Stimulated activated CD8-positive, alpha-beta memory T cell treated with anti-CD3 and anti-CD28 coated beads, Interleukin-4, amount 100 ng/mL, for 4 hours (primary cell): ENCODE measurements around the gene MKLN1.
"Not testable (repeated sequence)": the region's sequence is repeated elsewhere in the genome, so short reads cannot be mapped to it uniquely, and the experiment has no call there.

ENCODE experiments used
- DNase-seq, 2 donors: peaks; one replicate each; pipeline ENCODE4 v3.0.0-alpha.2; 2020; ENCODE audit warnings: low read depth in 2 of 2, low spot score in 1 of 2

MKLN1 gene

GRCh38 chr7:131388126-131388525 is 60.5 kb downstream of the MKLN1 start:
- no peak for DNase-seq

- DNase-seq: no peak
Measured at GRCh38 chr7:131390275-131390674, 62.6 kb downstream of the MKLN1 start.

- DNase-seq: no peak
Measured at GRCh38 chr7:131391145-131391544, 63.5 kb downstream of the MKLN1 start.

GRCh38 chr7:131400681-131401176 is 73.1 kb downstream of the MKLN1 start:
- no peak for DNase-seq

- no peak for DNase-seq
Measured at GRCh38 chr7:131401194-131401593, 73.5 kb downstream of the MKLN1 start.

- no peak for DNase-seq
Measured at GRCh38 chr7:131403322-131403721, 75.6 kb downstream of the MKLN1 start.

GRCh38 chr7:131404226-131404911 is 76.7 kb downstream of the MKLN1 start:
- no peak for DNase-seq

GRCh38 chr7:131409129-131409766 is 81.6 kb downstream of the MKLN1 start:
- no peak for DNase-seq

GRCh38 chr7:131412031-131412430 is 84.4 kb downstream of the MKLN1 start:
- no peak for DNase-seq

GRCh38 chr7:131413711-131414110 is 86.0 kb downstream of the MKLN1 start:
- no peak for DNase-seq

- no peak for DNase-seq
Measured at GRCh38 chr7:131424219-131424822, 96.6 kb downstream of the MKLN1 start.

- no peak for DNase-seq
Measured at GRCh38 chr7:131425992-131426391, 98.3 kb downstream of the MKLN1 start.

- DNase-seq: not testable (repeated sequence)
Measured at GRCh38 chr7:131430826-131431225, 103.2 kb downstream of the MKLN1 start.

GRCh38 chr7:131431289-131431688 is 103.6 kb downstream of the MKLN1 start:
- no peak for DNase-seq

- DNase-seq: no peak
Measured at GRCh38 chr7:131431756-131432155, 104.1 kb downstream of the MKLN1 start.

GRCh38 chr7:131436384-131436783 is 108.7 kb downstream of the MKLN1 start:
- no peak for DNase-seq

GRCh38 chr7:131438969-131439368 is 111.3 kb downstream of the MKLN1 start:
- DNase-seq: no peak

- DNase-seq: no peak
Measured at GRCh38 chr7:131443496-131443895, 115.8 kb downstream of the MKLN1 start.

- no peak for DNase-seq
Measured at GRCh38 chr7:131444683-131445082, 117.0 kb downstream of the MKLN1 start.

GRCh38 chr7:131449373-131449902 is 121.8 kb downstream of the MKLN1 start:
- no peak for DNase-seq

GRCh38 chr7:131454498-131454897 is 126.8 kb downstream of the MKLN1 start:
- no peak for DNase-seq

GRCh38 chr7:131455001-131455400 is 127.3 kb downstream of the MKLN1 start:
- no peak for DNase-seq
